Measurements from ENCODE around the gene ZNF438. TPM values are rescaled to one million over a fixed set of nuclear protein-coding genes. Genes with fewer than 3 reads are reported as not detected.

Gene ZNF438
- total and polyA plus RNA-seq, 2 of the 13 experiments (the other 11 are each of a cell fraction or from before 2014, with no cell fraction given) = 0.75 to 0.83 TPM

DNA sequence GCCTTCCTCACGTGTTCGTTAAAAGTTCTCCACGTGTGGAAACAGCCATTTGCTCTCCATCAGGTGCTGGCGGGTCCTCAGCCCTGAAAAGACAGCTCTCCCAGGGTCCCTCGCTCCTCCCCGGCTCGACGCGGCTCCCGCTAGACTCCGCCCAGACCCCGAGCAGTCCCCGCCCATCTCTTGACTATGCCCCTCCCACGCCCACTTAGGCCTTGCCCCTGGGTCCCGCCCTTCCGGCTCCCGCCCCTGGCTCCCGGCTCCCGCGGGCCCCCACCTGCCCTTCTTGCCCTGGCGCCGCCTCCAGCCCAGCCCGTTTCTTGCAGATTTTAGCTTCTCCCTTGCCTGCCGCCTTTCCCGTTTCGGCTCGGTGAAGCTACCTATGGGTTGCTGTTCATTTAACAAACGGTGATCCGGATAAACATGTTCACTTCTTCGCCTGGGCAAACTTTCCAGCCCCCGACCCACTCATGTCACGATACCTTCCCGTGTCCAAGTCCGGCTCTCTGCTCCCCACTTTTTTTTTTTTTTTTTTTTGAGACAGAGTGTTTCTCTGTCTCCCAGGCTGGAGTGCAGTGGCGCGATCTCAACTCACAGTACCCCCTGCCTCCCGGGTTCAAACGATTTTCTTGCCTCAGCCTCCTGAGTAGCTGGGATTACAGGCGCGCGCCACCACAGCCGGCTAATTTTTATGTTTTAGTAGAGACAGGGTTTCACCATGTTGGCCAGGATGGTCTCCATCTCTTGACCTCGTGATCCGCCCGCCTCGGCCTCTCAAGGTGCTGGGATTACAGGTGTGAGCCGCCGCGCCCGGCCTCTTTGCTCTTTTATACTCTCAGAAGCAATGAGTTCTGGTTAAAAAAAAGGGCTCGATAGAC lies 830 bp upstream of the ZNF438 start (continued):
- TF ChIP-seq, protein P1, sequence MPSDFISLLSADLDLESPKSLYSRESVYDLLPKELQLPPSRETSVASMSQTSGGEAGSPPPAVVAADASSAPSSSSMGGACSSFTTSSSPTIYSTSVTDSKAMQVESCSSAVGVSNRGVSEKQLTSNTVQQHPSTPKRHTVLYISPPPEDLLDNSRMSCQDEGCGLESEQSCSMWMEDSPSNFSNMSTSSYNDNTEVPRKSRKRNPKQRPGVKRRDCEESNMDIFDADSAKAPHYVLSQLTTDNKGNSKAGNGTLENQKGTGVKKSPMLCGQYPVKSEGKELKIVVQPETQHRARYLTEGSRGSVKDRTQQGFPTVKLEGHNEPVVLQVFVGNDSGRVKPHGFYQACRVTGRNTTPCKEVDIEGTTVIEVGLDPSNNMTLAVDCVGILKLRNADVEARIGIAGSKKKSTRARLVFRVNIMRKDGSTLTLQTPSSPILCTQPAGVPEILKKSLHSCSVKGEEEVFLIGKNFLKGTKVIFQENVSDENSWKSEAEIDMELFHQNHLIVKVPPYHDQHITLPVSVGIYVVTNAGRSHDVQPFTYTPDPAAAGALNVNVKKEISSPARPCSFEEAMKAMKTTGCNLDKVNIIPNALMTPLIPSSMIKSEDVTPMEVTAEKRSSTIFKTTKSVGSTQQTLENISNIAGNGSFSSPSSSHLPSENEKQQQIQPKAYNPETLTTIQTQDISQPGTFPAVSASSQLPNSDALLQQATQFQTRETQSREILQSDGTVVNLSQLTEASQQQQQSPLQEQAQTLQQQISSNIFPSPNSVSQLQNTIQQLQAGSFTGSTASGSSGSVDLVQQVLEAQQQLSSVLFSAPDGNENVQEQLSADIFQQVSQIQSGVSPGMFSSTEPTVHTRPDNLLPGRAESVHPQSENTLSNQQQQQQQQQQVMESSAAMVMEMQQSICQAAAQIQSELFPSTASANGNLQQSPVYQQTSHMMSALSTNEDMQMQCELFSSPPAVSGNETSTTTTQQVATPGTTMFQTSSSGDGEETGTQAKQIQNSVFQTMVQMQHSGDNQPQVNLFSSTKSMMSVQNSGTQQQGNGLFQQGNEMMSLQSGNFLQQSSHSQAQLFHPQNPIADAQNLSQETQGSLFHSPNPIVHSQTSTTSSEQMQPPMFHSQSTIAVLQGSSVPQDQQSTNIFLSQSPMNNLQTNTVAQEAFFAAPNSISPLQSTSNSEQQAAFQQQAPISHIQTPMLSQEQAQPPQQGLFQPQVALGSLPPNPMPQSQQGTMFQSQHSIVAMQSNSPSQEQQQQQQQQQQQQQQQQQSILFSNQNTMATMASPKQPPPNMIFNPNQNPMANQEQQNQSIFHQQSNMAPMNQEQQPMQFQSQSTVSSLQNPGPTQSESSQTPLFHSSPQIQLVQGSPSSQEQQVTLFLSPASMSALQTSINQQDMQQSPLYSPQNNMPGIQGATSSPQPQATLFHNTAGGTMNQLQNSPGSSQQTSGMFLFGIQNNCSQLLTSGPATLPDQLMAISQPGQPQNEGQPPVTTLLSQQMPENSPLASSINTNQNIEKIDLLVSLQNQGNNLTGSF (CRISPR knock-in tag; IDR thresholded peaks at IDR 0.05) = 0 out of 2 replicates have a peak, but pooled peaks have one; percentile 8
- TF ChIP-seq ZNF256 (CRISPR knock-in tag; conservative IDR thresholded peaks at IDR 0.05) (0 out of 2 replicates have a peak, but pooled peaks have one; percentile 6), AGO1 (IDR thresholded peaks at IDR 0.05; ENCODE audit: low read depth, low read length, poor library complexity, severe bottlenecking) (no peak), MED13 (CRISPR knock-in tag; IDR thresholded peaks at IDR 0.05) (no peak), SMAD1 (CRISPR knock-in tag; IDR thresholded peaks at IDR 0.05; ENCODE audit: borderline replicate concordance, low read depth) (no peak), ZNF329 (CRISPR knock-in tag; IDR thresholded peaks at IDR 0.05; ENCODE audit: low read depth) (no peak), NCOA2 (CRISPR knock-in tag; IDR thresholded peaks at IDR 0.05) (no peak), PTBP1 (IDR thresholded peaks at IDR 0.05; ENCODE audit: low read depth, low read length, poor library complexity, severe bottlenecking) (no peak), IKZF4 (CRISPR knock-in tag; IDR thresholded peaks at IDR 0.05; ENCODE audit: borderline replicate concordance, low read depth, not compliant biosample characterization) (no peak), TARDBP (CRISPR knock-in tag; IDR thresholded peaks at IDR 0.05) (0 out of 2 replicates have a peak, but pooled peaks have one; percentile 41), AGO2 (optimal IDR thresholded peaks at IDR 0.05; ENCODE audit: low read depth, low read length) (no peak), ZNF296 (CRISPR knock-in tag; conservative IDR thresholded peaks at IDR 0.05) (no peak), HIVEP1 (CRISPR knock-in tag; IDR thresholded peaks at IDR 0.05) (peak; percentile 9; the same call in 1 of the 2 replicates), PRPF4 (IDR thresholded peaks at IDR 0.05; ENCODE audit: low read depth, low read length, poor library complexity, severe bottlenecking) (no peak)
- TF ChIP-seq, protein P2, sequence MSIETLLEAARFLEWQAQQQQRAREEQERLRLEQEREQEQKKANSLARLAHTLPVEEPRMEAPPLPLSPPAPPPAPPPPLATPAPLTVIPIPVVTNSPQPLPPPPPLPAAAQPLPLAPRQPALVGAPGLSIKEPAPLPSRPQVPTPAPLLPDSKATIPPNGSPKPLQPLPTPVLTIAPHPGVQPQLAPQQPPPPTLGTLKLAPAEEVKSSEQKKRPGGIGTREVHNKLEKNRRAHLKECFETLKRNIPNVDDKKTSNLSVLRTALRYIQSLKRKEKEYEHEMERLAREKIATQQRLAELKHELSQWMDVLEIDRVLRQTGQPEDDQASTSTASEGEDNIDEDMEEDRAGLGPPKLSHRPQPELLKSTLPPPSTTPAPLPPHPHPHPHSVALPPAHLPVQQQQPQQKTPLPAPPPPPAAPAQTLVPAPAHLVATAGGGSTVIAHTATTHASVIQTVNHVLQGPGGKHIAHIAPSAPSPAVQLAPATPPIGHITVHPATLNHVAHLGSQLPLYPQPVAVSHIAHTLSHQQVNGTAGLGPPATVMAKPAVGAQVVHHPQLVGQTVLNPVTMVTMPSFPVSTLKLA (IDR thresholded peaks at IDR 0.05) = peak; percentile 83; the same call in 1 of the 2 replicates
- TF ChIP-seq, protein P3, sequence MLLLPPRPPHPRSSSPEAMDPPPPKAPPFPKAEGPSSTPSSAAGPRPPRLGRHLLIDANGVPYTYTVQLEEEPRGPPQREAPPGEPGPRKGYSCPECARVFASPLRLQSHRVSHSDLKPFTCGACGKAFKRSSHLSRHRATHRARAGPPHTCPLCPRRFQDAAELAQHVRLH (CRISPR knock-in tag; IDR thresholded peaks at IDR 0.05; ENCODE audit: borderline replicate concordance, low read depth) = peak; percentile 29; the same call in 1 of the 2 replicates
- TF ChIP-seq, protein P4, sequence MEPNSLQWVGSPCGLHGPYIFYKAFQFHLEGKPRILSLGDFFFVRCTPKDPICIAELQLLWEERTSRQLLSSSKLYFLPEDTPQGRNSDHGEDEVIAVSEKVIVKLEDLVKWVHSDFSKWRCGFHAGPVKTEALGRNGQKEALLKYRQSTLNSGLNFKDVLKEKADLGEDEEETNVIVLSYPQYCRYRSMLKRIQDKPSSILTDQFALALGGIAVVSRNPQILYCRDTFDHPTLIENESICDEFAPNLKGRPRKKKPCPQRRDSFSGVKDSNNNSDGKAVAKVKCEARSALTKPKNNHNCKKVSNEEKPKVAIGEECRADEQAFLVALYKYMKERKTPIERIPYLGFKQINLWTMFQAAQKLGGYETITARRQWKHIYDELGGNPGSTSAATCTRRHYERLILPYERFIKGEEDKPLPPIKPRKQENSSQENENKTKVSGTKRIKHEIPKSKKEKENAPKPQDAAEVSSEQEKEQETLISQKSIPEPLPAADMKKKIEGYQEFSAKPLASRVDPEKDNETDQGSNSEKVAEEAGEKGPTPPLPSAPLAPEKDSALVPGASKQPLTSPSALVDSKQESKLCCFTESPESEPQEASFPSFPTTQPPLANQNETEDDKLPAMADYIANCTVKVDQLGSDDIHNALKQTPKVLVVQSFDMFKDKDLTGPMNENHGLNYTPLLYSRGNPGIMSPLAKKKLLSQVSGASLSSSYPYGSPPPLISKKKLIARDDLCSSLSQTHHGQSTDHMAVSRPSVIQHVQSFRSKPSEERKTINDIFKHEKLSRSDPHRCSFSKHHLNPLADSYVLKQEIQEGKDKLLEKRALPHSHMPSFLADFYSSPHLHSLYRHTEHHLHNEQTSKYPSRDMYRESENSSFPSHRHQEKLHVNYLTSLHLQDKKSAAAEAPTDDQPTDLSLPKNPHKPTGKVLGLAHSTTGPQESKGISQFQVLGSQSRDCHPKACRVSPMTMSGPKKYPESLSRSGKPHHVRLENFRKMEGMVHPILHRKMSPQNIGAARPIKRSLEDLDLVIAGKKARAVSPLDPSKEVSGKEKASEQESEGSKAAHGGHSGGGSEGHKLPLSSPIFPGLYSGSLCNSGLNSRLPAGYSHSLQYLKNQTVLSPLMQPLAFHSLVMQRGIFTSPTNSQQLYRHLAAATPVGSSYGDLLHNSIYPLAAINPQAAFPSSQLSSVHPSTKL (CRISPR knock-in tag; IDR thresholded peaks at IDR 0.05) = no peak

Data from HepG2 (cell line).